ENCODE data around the gene PAEP.
A peak's percentile ranks its signal among the peaks of the same experiment; 100 is the strongest.

PAEP gene

GRCh38 chr9:135602789-135603481, 41.4 kb downstream of the PAEP start:
- peak; percentile 77 for DNase-seq

GRCh38 chr9:135604437-135605237, 43.1 kb downstream of the PAEP start:
- DNase-seq, result no peak

GRCh38 chr9:135605238-135605781, 43.8 kb downstream of the PAEP start:
- DNase-seq, result no peak

GRCh38 chr9:135606885-135607259, 45.3 kb downstream of the PAEP start:
- DNase-seq, result no peak

GRCh38 chr9:135607401-135608293, 46.1 kb downstream of the PAEP start:
- DNase-seq, result no peak

- DNase-seq, result no peak
Observed at GRCh38 chr9:135608294-135608998, 46.9 kb downstream of the PAEP start.

- DNase-seq, result no peak
Observed at GRCh38 chr9:135608999-135609317, 47.4 kb downstream of the PAEP start.

GRCh38 chr9:135609366-135609955, 47.9 kb downstream of the PAEP start:
- DNase-seq, result no peak

GRCh38 chr9:135610290-135611141, 49.0 kb downstream of the PAEP start:
- DNase-seq, result no peak

GRCh38 chr9:135611142-135611874, 49.8 kb downstream of the PAEP start:
- DNase-seq, result no peak

GRCh38 chr9:135611875-135612209, 50.3 kb downstream of the PAEP start:
- no peak for DNase-seq

GRCh38 chr9:135612437-135612836, 50.9 kb downstream of the PAEP start:
- no peak for DNase-seq

- DNase-seq, result no peak
Observed at GRCh38 chr9:135612981-135613910, 51.7 kb downstream of the PAEP start.

GRCh38 chr9:135613946-135614805, 52.6 kb downstream of the PAEP start:
- DNase-seq, result no peak

- DNase-seq, result no peak
Observed at GRCh38 chr9:135614821-135615665, 53.5 kb downstream of the PAEP start.

GRCh38 chr9:135615666-135616618, 54.4 kb downstream of the PAEP start:
- peak; percentile 11 for DNase-seq
